Stimulated activated CD4-positive, alpha-beta T cell treated with anti-CD3 and anti-CD28 coated beads, Interleukin-2, amount 100 ng/mL, for 4 hours (primary cell): ENCODE data around the gene TMEM204.

Experiments used
- DNase-seq: peaks from one replicate; pipeline ENCODE4 v3.0.0-alpha.2; 2020; ENCODE audit warnings: low read depth

Gene TMEM204

GRCh38 chr16:1557576-1557975 lies 24.1 kb downstream of the TMEM204 start:
- DNase-seq, result no peak

GRCh38 chr16:1559446-1559975 lies 26.0 kb downstream of the TMEM204 start:
- DNase-seq, result no peak

- DNase-seq, result no peak
Observed at GRCh38 chr16:1560153-1560552, 26.7 kb downstream of the TMEM204 start.

- DNase-seq, result no peak
Observed at GRCh38 chr16:1560866-1561265, 27.4 kb downstream of the TMEM204 start.

- no peak for DNase-seq
Observed at GRCh38 chr16:1561266-1561665, 27.8 kb downstream of the TMEM204 start.

GRCh38 chr16:1561836-1562235 lies 28.4 kb downstream of the TMEM204 start:
- DNase-seq, result no peak

GRCh38 chr16:1563786-1564185 lies 30.3 kb downstream of the TMEM204 start:
- no peak for DNase-seq

GRCh38 chr16:1564325-1564724 lies 30.9 kb downstream of the TMEM204 start:
- DNase-seq, result no peak

GRCh38 chr16:1565083-1565805 lies 31.8 kb downstream of the TMEM204 start:
- DNase-seq, result no peak

DNA sequence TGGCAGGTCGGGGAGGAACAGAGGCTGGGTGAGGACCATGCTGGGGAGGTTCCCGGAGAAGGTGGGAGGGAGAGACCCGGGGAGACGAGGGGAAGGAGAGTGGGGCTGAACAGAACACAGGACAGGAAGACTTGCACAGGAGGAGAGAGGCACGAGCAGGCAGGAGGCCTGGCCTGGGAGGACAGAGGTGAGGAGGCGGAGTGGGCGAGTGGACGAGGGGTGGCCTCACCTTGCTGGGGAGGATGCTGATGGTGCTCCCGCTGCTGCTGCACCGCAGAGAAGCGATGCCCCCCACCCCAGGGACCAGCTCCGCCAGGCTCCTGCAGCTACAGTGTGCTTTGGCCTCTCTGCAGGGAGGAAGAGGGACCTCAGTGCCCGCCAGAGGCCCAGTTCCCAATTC lies 34.5 kb downstream of the TMEM204 start:
- no peak for DNase-seq

GRCh38 chr16:1571012-1571671 lies 37.7 kb downstream of the TMEM204 start:
- DNase-seq, result no peak

DNA sequence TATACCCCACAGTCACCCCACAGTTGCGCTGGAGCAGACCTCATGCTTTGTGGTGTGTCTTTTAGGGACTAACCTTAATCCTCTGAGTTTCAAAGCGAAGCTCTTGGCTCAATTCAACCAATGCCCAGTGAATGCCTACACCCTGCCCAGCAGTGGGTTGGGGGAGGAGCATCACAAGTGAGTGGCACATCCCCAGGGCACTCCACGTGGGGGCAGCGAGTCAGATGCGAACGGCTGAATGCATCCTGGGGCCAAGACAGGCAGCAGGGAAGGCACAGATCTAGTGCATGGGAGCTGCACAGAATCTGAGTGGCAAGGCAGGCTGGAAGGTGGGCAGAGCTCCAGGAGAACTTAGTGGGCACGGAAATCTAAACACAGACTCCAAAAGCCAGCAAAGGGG lies 39.2 kb downstream of the TMEM204 start:
- no peak for DNase-seq

DNA sequence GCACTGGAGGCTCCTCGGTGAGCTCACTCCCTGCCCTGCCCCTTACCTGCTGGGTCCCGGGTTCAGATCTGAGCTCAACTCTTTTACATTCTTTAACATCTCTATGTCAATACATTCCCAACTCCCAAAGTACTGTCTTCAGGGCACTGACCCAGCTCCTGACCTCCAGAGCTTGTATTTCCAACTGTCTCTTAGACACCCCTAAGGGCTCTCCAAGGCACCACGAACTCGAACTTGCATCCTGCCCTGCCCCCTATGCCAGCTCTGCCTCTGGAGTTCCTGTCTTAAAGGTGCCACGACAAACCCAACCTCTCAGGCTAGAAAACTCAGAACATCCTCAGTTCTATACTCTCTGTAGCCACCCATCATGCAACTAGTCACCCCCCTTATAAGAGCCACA lies 39.8 kb downstream of the TMEM204 start:
- DNase-seq, result no peak

DNA sequence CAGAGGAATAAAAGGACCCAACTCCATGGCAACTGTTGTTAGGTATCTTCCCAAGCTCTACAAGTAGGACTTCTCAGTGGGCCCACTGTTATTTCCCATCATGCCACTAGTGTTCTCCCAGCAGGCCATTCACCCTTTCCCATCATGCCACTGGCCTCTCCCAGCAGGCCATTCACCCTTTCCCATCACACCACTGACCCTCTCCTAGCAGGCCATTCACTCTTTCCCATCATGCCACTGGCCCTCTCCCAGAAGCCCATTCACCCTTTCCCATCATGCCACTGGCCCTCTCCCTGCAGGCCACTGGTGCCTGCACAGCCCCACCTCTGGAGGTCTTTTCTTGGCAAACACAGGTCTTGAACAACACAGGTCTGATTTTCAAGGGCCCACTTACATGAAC lies 42.1 kb downstream of the TMEM204 start:
- DNase-seq, result no peak

- DNase-seq, result no peak
Observed at GRCh38 chr16:1579214-1579613, 45.7 kb downstream of the TMEM204 start.

DNA sequence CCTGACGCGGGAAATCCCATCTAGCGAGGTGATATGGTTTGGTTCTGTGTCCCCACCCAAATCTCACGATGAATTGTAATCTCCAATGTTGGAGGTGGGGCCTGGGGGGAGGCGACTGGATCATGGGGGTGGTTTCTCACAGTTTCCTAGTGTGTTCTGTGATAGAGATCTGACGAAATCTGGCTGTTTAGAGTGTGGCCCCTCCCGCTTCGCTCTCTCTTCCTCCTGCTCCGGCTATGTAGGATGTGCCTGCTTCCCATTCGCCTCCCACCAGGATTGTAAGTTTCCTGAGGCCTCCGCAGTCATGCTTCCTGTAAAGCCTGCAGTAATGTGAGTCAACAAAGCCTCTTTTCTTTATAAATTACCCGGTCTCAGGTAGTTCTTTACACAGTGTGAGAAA lies 46.8 kb downstream of the TMEM204 start:
- no peak for DNase-seq

DNA sequence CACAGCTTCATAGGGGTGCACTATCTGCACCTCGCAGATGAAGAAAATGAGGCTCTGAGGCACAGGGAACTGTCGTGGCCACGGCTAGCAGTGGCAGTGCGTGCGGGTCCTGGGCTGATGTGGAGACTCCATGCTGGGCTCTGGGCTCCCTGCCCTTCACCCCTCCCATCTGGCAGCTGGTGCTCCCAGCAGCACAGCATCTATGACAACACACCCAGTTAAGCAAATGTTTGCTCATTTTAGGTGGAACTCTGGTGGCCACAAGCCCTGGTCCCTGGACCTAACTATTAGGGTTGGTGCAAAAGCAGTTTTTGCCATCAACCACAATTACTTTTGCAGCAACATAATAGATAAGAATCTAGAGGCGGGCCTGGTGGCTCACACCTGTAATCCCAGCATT lies 47.5 kb downstream of the TMEM204 start:
- DNase-seq, result no peak

DNA sequence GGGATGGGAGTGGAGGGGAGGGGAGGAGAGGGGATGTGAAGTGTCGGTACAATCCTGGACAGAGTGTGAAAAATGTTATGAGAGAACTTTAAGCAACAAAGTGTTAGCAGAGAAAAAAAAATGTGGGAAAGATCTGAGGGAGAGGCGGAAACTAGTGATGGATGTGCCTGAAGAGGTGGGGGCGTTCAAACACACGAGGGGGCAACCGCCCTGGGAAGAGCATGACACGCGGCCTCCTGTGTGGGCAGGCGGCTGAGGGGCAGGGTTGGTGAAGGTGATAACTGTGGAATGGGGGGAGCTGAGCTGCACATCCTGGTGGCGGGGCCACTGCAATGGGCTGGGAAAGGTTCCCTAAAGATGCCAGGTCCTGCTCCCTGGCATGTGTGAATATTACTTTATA lies 48.3 kb downstream of the TMEM204 start:
- no peak for DNase-seq

DNA sequence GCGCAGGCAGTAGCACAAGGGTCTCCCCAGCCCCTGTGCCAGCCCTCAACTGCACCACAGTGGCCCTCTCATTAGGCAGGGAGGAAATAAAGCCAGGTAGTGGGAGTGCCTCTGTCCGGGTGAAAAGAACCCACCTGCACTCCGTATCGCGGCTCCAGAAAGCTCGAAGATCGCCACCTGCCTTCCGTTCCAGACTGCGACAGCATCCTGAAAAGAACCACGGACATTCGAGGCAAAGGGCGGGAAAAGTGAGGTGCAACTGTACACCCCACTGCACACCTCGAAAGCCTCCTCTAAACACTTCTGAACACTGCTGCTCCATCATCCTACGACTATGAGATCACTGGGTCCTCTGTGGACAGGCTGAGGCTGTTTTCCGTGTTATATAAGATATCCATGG lies 49.7 kb downstream of the TMEM204 start:
- DNase-seq, result no peak

GRCh38 chr16:1584926-1585484 lies 51.5 kb downstream of the TMEM204 start:
- DNase-seq, result no peak

GRCh38 chr16:1590366-1590765 lies 56.9 kb downstream of the TMEM204 start:
- no peak for DNase-seq

DNA sequence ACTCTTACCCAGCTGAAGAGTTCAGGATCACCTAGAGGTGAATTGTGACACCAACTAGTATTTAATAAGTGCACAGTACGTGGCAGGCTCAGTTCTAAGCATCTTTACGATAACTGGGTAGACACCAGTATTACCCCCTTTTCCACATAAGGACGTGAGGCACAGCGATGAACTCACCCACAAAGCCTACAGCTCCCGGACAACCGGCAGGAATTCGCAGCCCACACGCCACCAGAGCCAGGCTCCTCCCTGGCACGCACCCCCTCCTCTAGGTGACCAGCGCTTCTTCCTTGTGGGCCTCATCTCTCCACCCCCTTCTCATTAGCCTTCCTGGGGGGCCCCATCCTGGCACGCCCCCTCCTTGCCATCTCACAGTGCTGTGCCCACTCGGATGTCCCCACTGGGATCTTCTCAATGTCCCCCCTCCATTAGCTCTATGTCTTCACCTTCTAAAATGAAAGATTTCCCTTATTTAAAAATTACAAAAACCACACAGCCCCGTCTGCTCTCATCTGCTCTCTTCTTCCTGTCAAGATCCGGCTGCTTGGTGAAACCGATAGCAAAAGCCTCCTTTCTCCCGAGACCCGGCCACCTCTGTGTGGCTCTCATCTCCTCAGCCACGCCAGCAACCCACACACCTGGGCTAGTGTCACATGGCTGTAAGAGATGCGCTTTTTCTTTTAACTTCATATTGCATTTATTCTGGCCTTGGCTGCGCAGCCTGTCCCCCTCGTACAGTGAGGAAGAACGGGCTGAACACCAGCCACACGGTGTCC lies 57.7 kb downstream of the TMEM204 start:
- no peak for DNase-seq

GRCh38 chr16:1592446-1592845 lies 59.0 kb downstream of the TMEM204 start:
- DNase-seq, result no peak
